Brain pericyte (primary cell): ENCODE data around the gene GPSM3.

ENCODE experiments used
- DNase-seq: peaks from one replicate; pipeline ENCODE4 v3.0.0-alpha.2; 2012; ENCODE audit warnings: low read depth, low spot score

Gene GPSM3

GRCh38 chr6:32174416-32174815 lies 18.0 kb downstream of the GPSM3 start:
- no peak for DNase-seq

- no peak for DNase-seq
Observed at GRCh38 chr6:32173051-32173727, 19.3 kb downstream of the GPSM3 start.

GRCh38 chr6:32171234-32171633 lies 21.2 kb downstream of the GPSM3 start:
- no peak for DNase-seq

GRCh38 chr6:32170294-32170693 lies 22.1 kb downstream of the GPSM3 start:
- no peak for DNase-seq

GRCh38 chr6:32168807-32169591 lies 23.4 kb downstream of the GPSM3 start:
- DNase-seq: no peak

- no peak for DNase-seq
Observed at GRCh38 chr6:32168350-32168749, 24.1 kb downstream of the GPSM3 start.

GRCh38 chr6:32167761-32168262 lies 24.6 kb downstream of the GPSM3 start:
- no peak for DNase-seq

- DNase-seq: no peak
Observed at GRCh38 chr6:32167154-32167760, 25.2 kb downstream of the GPSM3 start.

GRCh38 chr6:32166411-32167061 lies 25.9 kb downstream of the GPSM3 start:
- no peak for DNase-seq

GRCh38 chr6:32164295-32164694 lies 28.1 kb downstream of the GPSM3 start, which contains the start of gene EGFL8:
Gene EGFL8, plus strand, starts transcription at chr6:32164595. Its CDS starts 1,571 bp downstream, at chr6:32166166.
- no peak for DNase-seq

GRCh38 chr6:32163559-32164258 lies 28.7 kb downstream of the GPSM3 start:
- no peak for DNase-seq

GRCh38 chr6:32158052-32158451 lies 34.4 kb downstream of the GPSM3 start:
- DNase-seq: no peak

GRCh38 chr6:32156891-32157290 lies 35.6 kb downstream of the GPSM3 start:
- no peak for DNase-seq

GRCh38 chr6:32154514-32155161 lies 37.8 kb downstream of the GPSM3 start:
- no peak for DNase-seq

GRCh38 chr6:32153564-32154513 lies 38.6 kb downstream of the GPSM3 start, which contains the start of gene PPT2:
Gene PPT2, plus strand, starts transcription at chr6:32154141. Its CDS starts 454 bp downstream, at chr6:32154595.
- peak; percentile 90 for DNase-seq

GRCh38 chr6:32152769-32153563 lies 39.5 kb downstream of the GPSM3 start:
- no peak for DNase-seq

GRCh38 chr6:32151863-32152768 lies 40.3 kb downstream of the GPSM3 start, which contains the start of gene PRRT1:
Gene PRRT1, minus strand, starts transcription at chr6:32151939. Its CDS starts 112 bp downstream, at chr6:32151827.
- DNase-seq: no peak
